CD4-positive, alpha-beta T cell treated with Interleukin-6 for 4 hours (primary cell): ENCODE data around the gene CAPZA1.
"Not testable (repeated sequence)": the region's sequence is repeated elsewhere in the genome, so short reads cannot be mapped to it uniquely, and the experiment has no call there.

Experiments
- DNase-seq: peaks from one replicate; pipeline ENCODE4 v3.0.0-alpha.2; 2020; ENCODE audit warnings: mixed read lengths

CAPZA1 gene

GRCh38 chr1:112628516-112628915 lies 8.9 kb downstream of the CAPZA1 start:
- DNase-seq, result no peak

GRCh38 chr1:112629256-112629655 lies 9.6 kb downstream of the CAPZA1 start:
- no peak for DNase-seq

GRCh38 chr1:112633628-112634027 lies 14.0 kb downstream of the CAPZA1 start:
- DNase-seq, result no peak

- no peak for DNase-seq
Measured at GRCh38 chr1:112634367-112634766, 14.7 kb downstream of the CAPZA1 start.

GRCh38 chr1:112636056-112636455 lies 16.4 kb downstream of the CAPZA1 start:
- DNase-seq, result no peak

- no peak for DNase-seq
Measured at GRCh38 chr1:112636597-112637253, 17.1 kb downstream of the CAPZA1 start.

- no peak for DNase-seq
Measured at GRCh38 chr1:112637254-112638109, 17.9 kb downstream of the CAPZA1 start.

- DNase-seq, result no peak
Measured at GRCh38 chr1:112638110-112638428, 18.4 kb downstream of the CAPZA1 start.

- DNase-seq, result not testable (repeated sequence)
Measured at GRCh38 chr1:112640437-112640836, 20.8 kb downstream of the CAPZA1 start.

GRCh38 chr1:112643080-112643479 lies 23.4 kb downstream of the CAPZA1 start:
- no peak for DNase-seq

- no peak for DNase-seq
Measured at GRCh38 chr1:112646225-112646624, 26.6 kb downstream of the CAPZA1 start.

- no peak for DNase-seq
Measured at GRCh38 chr1:112651205-112651604, 31.6 kb downstream of the CAPZA1 start.

GRCh38 chr1:112665857-112666256 lies 46.2 kb downstream of the CAPZA1 start:
- no peak for DNase-seq

GRCh38 chr1:112666946-112667345 lies 47.3 kb downstream of the CAPZA1 start:
- no peak for DNase-seq

GRCh38 chr1:112672009-112672408 lies 52.4 kb downstream of the CAPZA1 start:
- DNase-seq, result no peak

GRCh38 chr1:112672842-112673241 lies 53.2 kb downstream of the CAPZA1 start:
- DNase-seq, result no peak

- peak; percentile 21 for DNase-seq
Measured at GRCh38 chr1:112673592-112674439, 54.2 kb downstream of the CAPZA1 start.

- peak; percentile 68 for DNase-seq
Measured at GRCh38 chr1:112674440-112674985, 54.9 kb downstream of the CAPZA1 start, which contains the start of gene MOV10. Gene MOV10, plus strand, starts transcription at chr1:112674659. Its CDS starts 254 bp downstream, at chr1:112674913.

GRCh38 chr1:112674986-112675727 lies 55.5 kb downstream of the CAPZA1 start:
- peak; percentile 43 for DNase-seq

GRCh38 chr1:112675728-112676381 lies 56.2 kb downstream of the CAPZA1 start:
- no peak for DNase-seq

- no peak for DNase-seq
Measured at GRCh38 chr1:112676543-112676942, 56.9 kb downstream of the CAPZA1 start.

- DNase-seq, result no peak
Measured at GRCh38 chr1:112677501-112677900, 57.9 kb downstream of the CAPZA1 start.
